Measurements from ENCODE around the gene DHRSX. TPM values are rescaled to one million over a fixed set of nuclear protein-coding genes. Genes with fewer than 3 reads are reported as not detected.
"Not testable (repeated sequence)": the region's sequence is repeated elsewhere in the genome, so short reads cannot be mapped to it uniquely, and the experiment has no call there.

DHRSX gene
- total and polyA plus RNA-seq, 2 experiments from 2014 or later: 15.2 to 30.2 TPM

DNA sequence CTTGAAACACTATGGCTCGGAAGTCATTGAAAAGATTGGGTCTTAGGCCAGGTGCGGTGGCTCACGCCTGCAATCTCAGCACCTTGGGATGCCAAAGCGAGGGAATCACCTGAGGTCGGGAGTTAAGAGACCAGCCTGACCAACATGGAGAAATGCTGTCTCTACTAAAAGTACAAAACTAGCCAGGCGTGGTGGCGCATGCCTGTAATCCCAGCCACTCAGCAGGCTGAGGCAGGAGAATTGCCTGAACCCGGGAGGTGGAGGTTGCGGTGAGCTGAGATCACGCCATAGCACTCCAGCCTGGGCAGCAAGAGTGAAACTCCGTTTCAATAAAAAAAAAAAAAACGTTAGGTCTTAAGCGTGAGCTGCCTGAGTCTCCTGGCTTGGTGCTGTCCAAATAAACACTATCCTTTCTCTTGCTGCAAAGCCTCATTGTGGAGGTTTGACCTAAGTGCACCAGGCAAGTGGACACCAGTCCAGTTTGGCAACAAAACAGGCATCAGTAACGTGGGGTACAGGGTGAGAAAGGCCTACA lies 185.9 kb downstream of the DHRSX start:
- Histone ChIP-seq H3F3A (ENCODE audit: insufficient read depth) (no peaks in the 10 kb centered on the region), H3K9me2 (ENCODE audit: insufficient read depth) (no peaks in the 10 kb centered on the region), H3K9ac (no peak overlapping the region), H2AFZ (no peak overlapping the region), H3K27ac (no peak overlapping the region), H3K36me3 (ENCODE audit: low read depth) (no peaks in the 10 kb centered on the region), H3K79me2 (ENCODE audit: insufficient read depth) (no peaks in the 10 kb centered on the region), H3K4me1 (ENCODE audit: insufficient read depth) (no peaks in the 10 kb centered on the region), H4K20me1 (ENCODE audit: insufficient read depth) (no peaks in the 10 kb centered on the region), H3K4me2 (ENCODE audit: unreplicated experiment) (no peak overlapping the region), H3K9me3 (ENCODE audit: low read depth) (no peaks in the 10 kb centered on the region), H3K4me3 (no peak overlapping the region), H3K27me3 (replicated peaks; ENCODE audit: insufficient read depth) (no peaks in the 10 kb centered on the region)
- in situ Hi-C loops (cut with MboI): no loop called here
- DNase-seq: no peak
- 77 to 84% methylated on average over 13 of the region's 14 CpGs for whole genome bisulfite sequencing, 2 experiments (ENCODE audit: low coverage in 1 of 2, low lambda C conversion rate in 2 of 2, missing lambda C conversion rate in 2 of 2)
- TF ChIP-seq EZH2 (IDR thresholded peaks at IDR 0.05; ENCODE audit: insufficient read depth, poor library complexity, severe bottlenecking) (no peak), EZH2phosphoT487 (IDR thresholded peaks at IDR 0.05; ENCODE audit: insufficient read depth, low read depth) (no peak)

DNA sequence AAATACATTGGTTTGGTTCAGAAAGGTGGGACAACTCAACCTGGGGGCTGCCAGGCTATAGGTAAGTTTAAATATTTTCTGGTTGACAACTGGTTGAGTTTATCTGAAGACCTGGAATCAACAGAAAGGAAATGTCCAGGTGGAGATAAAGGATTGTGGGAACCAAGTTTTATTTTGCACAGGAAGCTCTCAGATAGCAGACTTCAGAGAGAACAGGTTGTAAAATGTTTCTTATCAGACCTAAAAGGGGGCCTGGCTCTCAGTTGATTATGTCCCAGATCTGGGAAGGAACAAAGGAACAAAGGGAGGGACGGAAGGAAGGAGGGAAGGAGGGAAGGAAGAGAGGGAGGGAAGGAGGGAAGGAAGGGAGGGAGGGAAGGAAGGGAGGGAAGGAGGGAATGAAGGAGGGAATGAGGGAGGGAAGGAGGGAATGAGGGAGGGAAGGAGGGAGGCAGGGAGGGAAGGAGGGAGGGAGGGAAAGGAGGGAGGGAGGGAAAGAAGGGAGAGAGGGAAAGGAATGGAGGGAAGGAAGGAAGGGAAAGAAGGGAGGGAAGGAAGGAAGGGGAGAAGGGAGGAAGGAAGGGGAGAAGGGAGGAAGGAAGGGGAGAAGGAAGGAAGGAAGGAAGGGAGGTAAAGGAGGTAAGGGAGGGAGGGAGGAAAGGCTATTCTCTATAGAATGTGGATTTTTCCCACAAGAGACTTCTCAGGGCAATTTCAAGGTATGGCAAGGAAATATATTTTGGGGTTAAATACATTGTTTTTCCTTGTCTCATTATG lies 186.7 kb downstream of the DHRSX start:
- H3K79me2 ChIP-seq (ENCODE audit: insufficient read depth): no peaks in the 10 kb centered on the region
- no peaks in the 10 kb centered on the region for H4K20me1 ChIP-seq (ENCODE audit: insufficient read depth)
- H3K27me3 ChIP-seq (replicated peaks; ENCODE audit: insufficient read depth): no peaks in the 10 kb centered on the region
- H3K4me1 ChIP-seq (ENCODE audit: insufficient read depth): no peaks in the 10 kb centered on the region
- 86 to 93% methylated on average over 1 of the region's 1 CpG for WGBS, 2 experiments (ENCODE audit: low coverage in 1 of 2, low lambda C conversion rate in 2 of 2, missing lambda C conversion rate in 2 of 2)
- no peaks in the 10 kb centered on the region for H3F3A ChIP-seq (ENCODE audit: insufficient read depth)
- H3K27ac ChIP-seq: no peak overlapping the region
- no peaks in the 10 kb centered on the region for H3K36me3 ChIP-seq (ENCODE audit: low read depth)
- H3K4me3 ChIP-seq: no peak overlapping the region
- H2AFZ ChIP-seq: no peak overlapping the region
- H3K9me2 ChIP-seq (ENCODE audit: insufficient read depth): no peaks in the 10 kb centered on the region
- TF ChIP-seq EZH2 (IDR thresholded peaks at IDR 0.05; ENCODE audit: insufficient read depth, poor library complexity, severe bottlenecking): no peak
- TF ChIP-seq EZH2phosphoT487 (IDR thresholded peaks at IDR 0.05; ENCODE audit: insufficient read depth, low read depth): no peak
- no peak overlapping the region for H3K4me2 ChIP-seq (ENCODE audit: unreplicated experiment)
- no peak for DNase-seq
- H3K9ac ChIP-seq: no peak overlapping the region
- no peaks in the 10 kb centered on the region for H3K9me3 ChIP-seq (ENCODE audit: low read depth)
- in situ Hi-C loops (cut with MboI): no loop called here

DNA sequence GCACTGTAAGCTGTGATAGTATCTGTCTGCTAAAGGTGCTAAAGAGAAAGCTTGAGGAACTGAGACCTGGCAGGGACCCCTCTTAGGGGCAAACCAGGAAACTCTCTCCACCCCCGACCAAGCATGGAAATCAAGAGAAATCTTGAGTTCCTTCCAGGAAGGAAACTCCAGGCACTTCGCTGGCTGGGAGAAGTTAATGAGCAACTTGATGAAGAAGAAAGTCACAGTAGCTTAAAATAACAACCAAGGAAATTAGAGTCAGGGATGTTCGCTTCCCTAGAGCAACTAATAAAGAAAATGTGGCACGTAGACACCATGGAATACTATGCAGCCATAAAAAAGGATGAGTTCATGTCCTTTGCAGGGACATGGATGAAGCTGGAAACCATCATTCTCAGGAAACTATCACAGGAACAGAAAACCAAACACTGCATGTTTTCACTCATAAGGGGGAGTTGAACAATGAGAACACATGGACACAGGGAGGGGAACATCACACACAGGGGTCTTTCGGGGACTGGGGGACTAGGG lies 188.7 kb downstream of the DHRSX start:
- H2AFZ ChIP-seq; H3K27me3 ChIP-seq (replicated peaks; ENCODE audit: insufficient read depth); H4K20me1 ChIP-seq (ENCODE audit: insufficient read depth); H3K4me2 ChIP-seq (ENCODE audit: unreplicated experiment); H3K9me2 ChIP-seq (ENCODE audit: insufficient read depth); H3K27ac ChIP-seq; in situ Hi-C loops (cut with MboI); H3K79me2 ChIP-seq (ENCODE audit: insufficient read depth); H3K4me3 ChIP-seq; H3F3A ChIP-seq (ENCODE audit: insufficient read depth); H3K9ac ChIP-seq; DNase-seq; H3K9me3 ChIP-seq (ENCODE audit: low read depth); H3K4me1 ChIP-seq (ENCODE audit: insufficient read depth); H3K36me3 ChIP-seq (ENCODE audit: low read depth): not testable (repeated sequence)
- WGBS, 2 experiments (ENCODE audit: low coverage in 1 of 2, low lambda C conversion rate in 2 of 2, missing lambda C conversion rate in 2 of 2): 75 to 80% methylated on average over 5 of the region's 5 CpGs

DNA sequence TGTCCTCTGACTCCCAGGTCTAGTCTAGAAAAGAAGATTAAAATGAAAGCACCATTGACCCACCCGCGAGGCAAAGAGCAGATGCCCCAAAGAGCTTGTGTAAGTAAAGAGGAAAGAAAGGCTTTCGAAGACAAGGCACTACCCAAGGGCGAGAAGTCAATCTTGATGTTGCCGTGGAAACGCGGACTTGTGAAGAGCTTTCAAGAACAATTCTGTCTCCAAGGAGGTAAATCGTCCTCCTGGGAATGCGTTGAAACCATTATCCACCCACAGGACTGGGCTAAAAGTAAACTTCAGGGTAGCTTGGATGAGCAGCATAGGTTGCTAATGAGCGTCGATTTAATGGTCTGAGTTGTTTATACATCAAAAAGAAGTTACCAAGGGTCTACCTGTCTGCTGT lies 189.3 kb downstream of the DHRSX start:
- in situ Hi-C loops (cut with MboI): no loop called here
- H2AFZ ChIP-seq: no peak overlapping the region
- no peaks in the 10 kb centered on the region for H4K20me1 ChIP-seq (ENCODE audit: insufficient read depth)
- H3K4me3 ChIP-seq: no peak overlapping the region
- TF ChIP-seq EZH2phosphoT487 (IDR thresholded peaks at IDR 0.05; ENCODE audit: insufficient read depth, low read depth) (no peak), EZH2 (IDR thresholded peaks at IDR 0.05; ENCODE audit: insufficient read depth, poor library complexity, severe bottlenecking) (no peak)
- no peaks in the 10 kb centered on the region for H3K9me3 ChIP-seq (ENCODE audit: low read depth)
- no peak for DNase-seq
- no peak overlapping the region for H3K27ac ChIP-seq
- H3K79me2 ChIP-seq (ENCODE audit: insufficient read depth): no peaks in the 10 kb centered on the region
- WGBS, 2 experiments (ENCODE audit: low coverage in 1 of 2, low lambda C conversion rate in 2 of 2, missing lambda C conversion rate in 2 of 2): 49 to 54% methylated on average over 11 of the region's 11 CpGs
- no peaks in the 10 kb centered on the region for H3K36me3 ChIP-seq (ENCODE audit: low read depth)
- H3K4me1 ChIP-seq (ENCODE audit: insufficient read depth): no peaks in the 10 kb centered on the region
- H3K27me3 ChIP-seq (replicated peaks; ENCODE audit: insufficient read depth): no peaks in the 10 kb centered on the region
- no peak overlapping the region for H3K4me2 ChIP-seq (ENCODE audit: unreplicated experiment)
- H3K9me2 ChIP-seq (ENCODE audit: insufficient read depth): no peaks in the 10 kb centered on the region
- no peak overlapping the region for H3K9ac ChIP-seq
- no peaks in the 10 kb centered on the region for H3F3A ChIP-seq (ENCODE audit: insufficient read depth)

Data from GM23248 (cell line).